ENCODE results near the gene RAPGEF1. TPM values are rescaled to one million over a fixed set of nuclear protein-coding genes. Genes with fewer than 3 reads are reported as not detected.

RAPGEF1 gene
- total and polyA plus RNA-seq, 9 of the 15 experiments (the other 6 are each of a cell fraction or from before 2014, with no cell fraction given) = 0.06 to 44.1 (median 19.9) TPM

- Histone ChIP-seq H3K36me3 (ENCODE audit: control insufficient read depth, insufficient read depth, low read length) (peaks cover 13% of the 10 kb centered on the region; the same call in 1 of the 3 replicates), H3K9me1 (ENCODE audit: control insufficient read depth, insufficient read depth, low read length) (no peaks in the 10 kb centered on the region), H3K9me3 (replicated peaks; ENCODE audit: control insufficient read depth, insufficient read depth, low read depth, low read length) (no peaks in the 10 kb centered on the region), H3K4me3 (no peak overlapping the region), H3K27me3 (ENCODE audit: control insufficient read depth in 2 of 2, insufficient read depth in 2 of 2, low read length in 2 of 2) (no peaks in the 10 kb centered on the region), H4K20me1 (replicated peaks; ENCODE audit: control insufficient read depth, insufficient read depth, low read length) (0 out of 2 replicates have a peak, but pooled peaks cover 2% of the 10 kb centered on the region), H3K9ac (ENCODE audit: insufficient read depth in 1 of 2, low read depth in 2 of 2, low read length in 2 of 2) (no peak overlapping the region), H3K79me2 (ENCODE audit: control insufficient read depth, insufficient read depth, low read length) (no peaks in the 10 kb centered on the region), H3K4me1 (replicated peaks in 1 of 2; ENCODE audit: control insufficient read depth in 2 of 2, insufficient read depth in 2 of 2, low read length in 2 of 2) (no peaks in the 10 kb centered on the region; a peak in 2 of 5 replicates), H3K4me2 (ENCODE audit: insufficient read depth, low read length) (no peak overlapping the region), H3K27ac (ENCODE audit: extremely low read depth, low read depth, low read length) (no peak overlapping the region), H2AFZ (ENCODE audit: low read depth, low read length) (no peak overlapping the region)
- no TSS peak for BruUV-seq (replicated peaks)
- ATAC-seq (no peak), DNase-seq (ENCODE audit: extremely low read depth in 1 of 4, low spot score in 3 of 4) (no peak), FAIRE-seq (no peak)
- 88% methylated on average over 8 of the region's 8 CpGs for WGBS (ENCODE audit: insufficient coverage, low coverage, missing lambda C conversion rate)
- in situ Hi-C loops (cut with MboI) = no loop called here
- TF ChIP-seq BRCA1 (IDR thresholded peaks at IDR 0.05) (no peak), BRCA1 (CRISPR knock-in tag; IDR thresholded peaks at IDR 0.05) (no peak), CCNT2 (IDR thresholded peaks at IDR 0.05; ENCODE audit: borderline replicate concordance, extremely low read depth, insufficient read length, low read depth, low read length) (no peak), ZC3H8 (IDR thresholded peaks at IDR 0.05) (no peak), HMGXB4 (CRISPR knock-in tag; IDR thresholded peaks at IDR 0.05) (no peak), L3MBTL2 (IDR thresholded peaks at IDR 0.05) (no peak), ZNF75A (CRISPR knock-in tag; IDR thresholded peaks at IDR 0.05) (no peak), POLR3G (IDR thresholded peaks at IDR 0.05; ENCODE audit: extremely low read depth, insufficient read length, insufficient replicate concordance) (no peak), ZNF561 (CRISPR knock-in tag; conservative IDR thresholded peaks at IDR 0.05) (no peak), SRF (CRISPR knock-in tag; IDR thresholded peaks at IDR 0.05) (no peak), SPI1 (IDR thresholded peaks at IDR 0.05; ENCODE audit: borderline replicate concordance, low read depth, low read length) (no peak), ZNF696 (CRISPR knock-in tag; conservative IDR thresholded peaks at IDR 0.05) (no peak), SP2 (IDR thresholded peaks at IDR 0.05; ENCODE audit: extremely low read depth, low read depth, low read length, poor library complexity, severe bottlenecking) (no peak), ZKSCAN3 (CRISPR knock-in tag; IDR thresholded peaks at IDR 0.05) (no peak), CREM (IDR thresholded peaks at IDR 0.05; ENCODE audit: low read depth) (no peak), FOXP4 (CRISPR knock-in tag; IDR thresholded peaks at IDR 0.05; ENCODE audit: borderline replicate concordance) (no peak), RFX5 (IDR thresholded peaks at IDR 0.05; ENCODE audit: low read depth, low read length) (no peak), ZBTB26 (CRISPR knock-in tag; IDR thresholded peaks at IDR 0.05) (no peak), MCM3 (IDR thresholded peaks at IDR 0.05) (no peak), CCAR2 (IDR thresholded peaks at IDR 0.05; ENCODE audit: low read depth, low read length) (no peak)
- ChIA-PET CTCF (ENCODE audit: low intra/inter-chr PET ratio) (interaction anchor here (0.7 kb wide), 1 partner anchor 68 kb away, joined by 4 read pairs; the partner anchor contains the start of gene PRRT1B), POLR2A (interaction anchor here (0.6 kb wide), 1 partner anchor 10 kb away, joined by 3 read pairs; no protein-coding TSS in a partner anchor)
- intact Hi-C loops (cut with micrococcal nuclease) = no loop called here
Measured at GRCh38 chr9:131613921-131614320, 126.0 kb downstream of the RAPGEF1 start.
